ENCODE measurements around the gene EGFR. TPM values are rescaled to one million over a fixed set of nuclear protein-coding genes. Genes with fewer than 3 reads are reported as not detected.

The EGFR gene
- total RNA-seq, 1 donor from 2014 or later = 62.7 TPM

GRCh38 chr7:55239406-55239805 is 220.6 kb downstream of the EGFR start:
- ATAC-seq = no peak
- no peaks in the 10 kb centered on the region for H3K36me3 ChIP-seq
- no peak overlapping the region for H3K4me3 ChIP-seq
- H3K9me3 ChIP-seq = no peaks in the 10 kb centered on the region
- no peaks in the 10 kb centered on the region for H3K27me3 ChIP-seq (ENCODE audit: low read depth)
- H3K4me1 ChIP-seq = no peaks in the 10 kb centered on the region
- TF ChIP-seq, protein P1, sequence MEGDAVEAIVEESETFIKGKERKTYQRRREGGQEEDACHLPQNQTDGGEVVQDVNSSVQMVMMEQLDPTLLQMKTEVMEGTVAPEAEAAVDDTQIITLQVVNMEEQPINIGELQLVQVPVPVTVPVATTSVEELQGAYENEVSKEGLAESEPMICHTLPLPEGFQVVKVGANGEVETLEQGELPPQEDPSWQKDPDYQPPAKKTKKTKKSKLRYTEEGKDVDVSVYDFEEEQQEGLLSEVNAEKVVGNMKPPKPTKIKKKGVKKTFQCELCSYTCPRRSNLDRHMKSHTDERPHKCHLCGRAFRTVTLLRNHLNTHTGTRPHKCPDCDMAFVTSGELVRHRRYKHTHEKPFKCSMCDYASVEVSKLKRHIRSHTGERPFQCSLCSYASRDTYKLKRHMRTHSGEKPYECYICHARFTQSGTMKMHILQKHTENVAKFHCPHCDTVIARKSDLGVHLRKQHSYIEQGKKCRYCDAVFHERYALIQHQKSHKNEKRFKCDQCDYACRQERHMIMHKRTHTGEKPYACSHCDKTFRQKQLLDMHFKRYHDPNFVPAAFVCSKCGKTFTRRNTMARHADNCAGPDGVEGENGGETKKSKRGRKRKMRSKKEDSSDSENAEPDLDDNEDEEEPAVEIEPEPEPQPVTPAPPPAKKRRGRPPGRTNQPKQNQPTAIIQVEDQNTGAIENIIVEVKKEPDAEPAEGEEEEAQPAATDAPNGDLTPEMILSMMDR (IDR thresholded peaks at IDR 0.05) = no peak
- H3K27ac ChIP-seq = no peak overlapping the region
- intact Hi-C loops (cut with DNase I) = no loop called here
- DNase-seq = no peak

GRCh38 chr7:55240418-55241142 is 221.8 kb downstream of the EGFR start:
- H3K27me3 ChIP-seq (ENCODE audit: low read depth) = no peaks in the 10 kb centered on the region
- ATAC-seq = no peak
- no peak for DNase-seq
- TF ChIP-seq, protein P1 (IDR thresholded peaks at IDR 0.05) = no peak
- intact Hi-C loops (cut with DNase I) = no loop called here
- no peaks in the 10 kb centered on the region for H3K4me1 ChIP-seq
- H3K27ac ChIP-seq = no peak overlapping the region
- H3K36me3 ChIP-seq = no peaks in the 10 kb centered on the region
- no peaks in the 10 kb centered on the region for H3K9me3 ChIP-seq
- H3K4me3 ChIP-seq = no peak overlapping the region

GRCh38 chr7:55241958-55242357 is 223.1 kb downstream of the EGFR start:
- ATAC-seq = no peak
- intact Hi-C loops (cut with DNase I) = no loop called here
- DNase-seq = no peak

GRCh38 chr7:55242613-55243012 is 223.8 kb downstream of the EGFR start:
- TF ChIP-seq, protein P1 (IDR thresholded peaks at IDR 0.05) = no peak
- no peaks in the 10 kb centered on the region for H3K4me1 ChIP-seq
- no peaks in the 10 kb centered on the region for H3K27me3 ChIP-seq (ENCODE audit: low read depth)
- no peaks in the 10 kb centered on the region for H3K36me3 ChIP-seq
- intact Hi-C loops (cut with DNase I) = no loop called here
- no peak overlapping the region for H3K4me3 ChIP-seq
- no peak for ATAC-seq
- no peak for DNase-seq
- no peak overlapping the region for H3K27ac ChIP-seq
- no peaks in the 10 kb centered on the region for H3K9me3 ChIP-seq

More at GRCh38 chr7:55241958-55242357, 223.1 kb downstream of the EGFR start:
- Histone ChIP-seq H3K27me3 (ENCODE audit: low read depth) (no peaks in the 10 kb centered on the region), H3K27ac (no peak overlapping the region), H3K36me3 (no peaks in the 10 kb centered on the region), H3K4me1 (no peaks in the 10 kb centered on the region), H3K9me3 (no peaks in the 10 kb centered on the region), H3K4me3 (no peak overlapping the region)
- TF ChIP-seq, protein P1 (IDR thresholded peaks at IDR 0.05) = no peak

DNA sequence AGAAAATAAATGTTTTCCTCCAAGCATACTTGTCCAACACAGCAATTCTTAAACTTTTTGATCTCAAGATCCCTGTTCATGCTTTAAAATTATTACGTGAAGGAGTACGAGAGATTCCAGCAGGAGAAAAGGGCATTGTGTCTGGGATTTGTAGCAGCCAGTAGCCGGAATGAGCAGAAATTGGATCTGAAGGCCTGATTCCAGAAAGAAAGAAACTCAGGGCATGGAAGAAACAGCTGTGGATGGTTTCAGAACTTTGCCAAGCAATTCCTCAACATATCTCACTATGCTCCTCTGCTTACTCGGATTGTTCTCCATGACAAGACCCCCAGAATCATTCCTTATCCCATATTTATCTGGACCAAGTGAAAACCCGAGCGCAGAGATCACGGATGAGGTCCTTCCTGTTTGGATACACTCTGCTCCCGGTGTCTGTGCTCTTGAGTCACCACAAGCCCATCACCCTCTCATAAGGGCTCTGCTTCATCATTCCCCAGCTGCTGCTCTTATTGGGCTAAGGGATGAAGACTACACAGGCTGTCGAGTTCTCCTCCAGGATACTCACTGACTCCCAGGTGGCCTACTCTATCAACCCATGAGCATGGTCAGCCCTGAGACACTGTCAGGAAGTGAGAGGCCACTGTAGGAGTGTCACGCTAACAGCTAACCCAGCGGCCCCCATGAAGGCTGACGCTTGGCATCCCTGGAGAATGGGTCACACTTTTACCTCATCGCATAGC is 225.4 kb downstream of the EGFR start:
- Histone ChIP-seq H3K9me3 (no peaks in the 10 kb centered on the region), H3K27me3 (ENCODE audit: low read depth) (no peaks in the 10 kb centered on the region), H3K4me1 (no peaks in the 10 kb centered on the region), H3K36me3 (no peaks in the 10 kb centered on the region), H3K27ac (no peak overlapping the region), H3K4me3 (no peak overlapping the region)
- no peak for DNase-seq
- intact Hi-C loops (cut with DNase I) = no loop called here
- TF ChIP-seq, protein P1 (IDR thresholded peaks at IDR 0.05) = no peak
- no peak for ATAC-seq
